Stimulated activated CD8-positive, alpha-beta memory T cell treated with anti-CD3 and anti-CD28 coated beads, Interleukin-12 subunit alpha, Interleukin-12 subunit beta, amount 100 ng/mL, for 24 hours (primary cell): ENCODE results near the gene SMCHD1.
"Not testable (repeated sequence)": the region's sequence is repeated elsewhere in the genome, so short reads cannot be mapped to it uniquely, and the experiment has no call there.

Experiments
- DNase-seq: peaks from one replicate; pipeline ENCODE4 v3.0.0-alpha.2; 2020; ENCODE audit errors: extremely low read depth

SMCHD1 gene

DNA sequence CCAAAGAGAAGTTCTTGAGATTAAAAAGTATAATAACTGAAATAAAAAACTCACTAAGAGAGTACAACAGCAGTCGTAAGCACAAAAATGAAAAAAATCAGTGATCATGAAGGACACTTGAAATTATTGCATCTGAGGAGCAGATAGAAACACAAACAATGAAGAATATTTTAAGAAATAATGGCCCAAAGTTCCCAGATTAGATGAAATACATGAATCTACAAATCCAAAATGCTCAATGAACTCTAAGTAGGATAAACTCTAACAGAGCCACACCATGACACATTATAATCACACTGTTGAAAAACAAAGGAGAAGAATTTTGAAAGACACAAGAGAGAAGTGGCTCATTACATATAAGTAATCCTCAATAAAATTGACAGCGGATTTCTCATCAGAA lies 159.4 kb downstream of the SMCHD1 start:
- no peak for DNase-seq

DNA sequence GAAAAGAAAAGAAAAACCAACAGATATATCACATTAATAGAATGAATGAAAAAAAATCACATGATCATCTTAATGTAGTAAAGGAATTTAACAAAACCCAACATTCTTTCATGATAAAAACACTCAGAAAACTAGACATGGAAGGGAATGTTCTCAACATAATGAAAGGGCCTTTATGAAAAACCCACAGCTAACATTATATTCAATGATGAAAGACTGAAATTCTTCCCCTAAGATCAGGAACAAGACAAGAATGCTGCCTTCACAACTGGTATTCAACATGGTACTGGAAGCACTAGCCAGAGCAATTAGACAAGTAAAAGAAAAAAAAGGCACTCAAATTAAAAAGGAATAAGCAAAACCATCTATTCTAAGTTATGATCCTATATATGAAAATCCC lies 162.8 kb downstream of the SMCHD1 start:
- DNase-seq = no peak

DNA sequence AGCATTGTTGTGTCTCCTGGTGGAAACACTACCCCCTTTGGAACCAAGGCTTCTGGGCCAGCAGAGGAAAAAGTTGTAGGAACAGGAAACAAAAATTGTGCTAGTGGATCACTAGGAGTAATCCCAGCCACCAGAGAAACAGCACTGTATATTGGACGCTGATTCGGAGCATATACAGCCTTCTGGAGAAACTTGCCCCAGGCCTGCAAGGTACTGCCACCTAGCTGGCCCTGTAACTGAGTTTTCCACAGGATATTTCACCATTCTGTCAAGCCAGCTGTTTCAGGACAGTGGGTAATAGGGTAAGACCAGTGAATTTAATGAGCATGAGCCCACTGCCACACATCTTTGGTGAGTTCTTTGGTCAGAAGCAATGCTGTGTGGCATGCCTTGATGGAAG lies 166.2 kb downstream of the SMCHD1 start:
- no peak for DNase-seq

DNA sequence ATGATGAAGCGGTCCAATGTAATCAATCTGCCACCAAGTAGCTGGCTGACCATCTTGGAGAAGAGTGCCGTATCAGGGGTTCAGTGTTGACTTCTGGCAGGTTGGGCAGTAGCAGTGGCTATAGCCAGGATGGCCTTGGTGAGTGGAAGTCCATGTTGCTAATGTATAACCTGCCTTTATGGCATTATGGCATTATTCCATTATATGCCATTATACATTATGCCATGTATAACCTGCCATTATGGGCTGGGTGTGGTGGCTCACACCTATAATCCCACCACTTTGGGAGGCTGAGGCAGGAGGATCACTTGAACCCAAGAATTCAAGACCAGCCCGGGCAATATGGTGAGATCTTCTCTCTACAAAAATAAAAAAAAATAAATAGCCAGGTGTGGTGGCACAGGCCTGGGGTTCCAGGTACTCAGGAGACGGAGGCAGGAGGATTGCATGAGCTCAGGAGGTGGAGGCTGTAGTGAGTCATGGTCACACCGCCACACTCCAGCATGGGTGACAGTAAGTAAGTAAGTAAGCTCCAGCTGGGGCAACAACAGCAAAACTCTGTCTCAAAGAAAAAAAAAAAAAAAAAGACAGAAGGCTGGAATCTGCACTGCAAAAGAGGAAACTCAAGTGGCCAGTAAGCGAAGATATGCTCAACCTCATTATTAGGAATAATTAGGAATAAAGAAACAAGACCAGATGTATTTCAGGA lies 166.8 kb downstream of the SMCHD1 start:
- no peak for DNase-seq

DNA sequence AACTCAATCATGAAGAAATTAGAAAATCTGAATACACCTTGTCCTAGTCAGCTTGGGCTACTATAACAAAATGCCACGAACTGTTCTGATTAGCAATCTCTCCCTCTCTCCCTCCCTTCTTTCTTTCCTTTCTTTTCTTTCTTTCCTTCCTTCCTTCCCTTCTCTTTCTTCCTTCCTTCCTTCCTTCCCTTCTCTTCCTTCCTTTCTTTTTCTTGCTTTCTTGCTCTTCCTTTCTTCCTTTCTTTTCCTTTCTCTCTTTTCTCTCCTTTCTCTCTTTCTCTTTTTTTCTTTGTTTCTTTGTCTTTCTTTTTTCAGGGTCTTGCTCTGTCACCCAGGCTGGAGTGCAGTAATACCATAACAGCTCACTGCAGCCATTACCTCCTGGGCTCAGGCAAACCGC lies 167.7 kb downstream of the SMCHD1 start:
- no peak for DNase-seq

DNA sequence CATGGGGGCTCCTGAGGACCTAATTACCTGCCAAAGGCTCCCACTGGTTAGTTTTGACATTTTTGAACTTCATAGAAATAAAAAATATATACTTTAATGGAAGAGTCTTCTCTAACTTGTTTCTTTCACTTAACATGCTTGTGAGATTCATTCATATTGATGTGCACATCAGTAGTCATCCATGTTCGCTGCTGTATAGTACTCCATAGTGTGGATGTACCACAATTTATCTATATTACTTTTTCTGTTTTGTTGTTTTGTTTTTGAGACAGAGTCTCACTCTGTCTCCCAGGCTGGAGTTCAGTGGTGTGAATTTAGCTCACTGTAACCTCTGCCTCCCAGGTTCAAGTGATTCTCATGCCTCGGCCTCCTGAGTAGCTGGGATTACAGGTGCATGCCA lies 168.4 kb downstream of the SMCHD1 start:
- DNase-seq = no peak

DNA sequence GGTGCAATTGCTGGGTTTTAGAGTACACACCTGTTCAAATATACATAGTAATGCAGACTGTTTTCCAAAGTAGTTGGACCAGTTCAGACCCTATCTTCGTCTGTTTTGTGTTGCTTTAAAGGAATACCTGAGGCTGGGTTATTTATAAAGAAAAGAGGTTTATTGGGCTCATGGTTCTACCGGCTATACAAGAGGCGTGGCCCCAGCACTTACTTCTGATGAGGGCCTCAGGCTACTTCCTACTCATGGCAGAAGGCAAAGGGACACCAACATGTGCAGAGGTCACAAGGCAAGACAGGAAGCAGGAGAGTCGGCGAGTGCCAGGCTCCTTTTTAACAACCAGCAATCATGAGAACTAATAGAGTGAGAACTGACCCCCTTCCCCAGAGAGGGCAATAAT lies 169.3 kb downstream of the SMCHD1 start:
- no peak for DNase-seq

DNA sequence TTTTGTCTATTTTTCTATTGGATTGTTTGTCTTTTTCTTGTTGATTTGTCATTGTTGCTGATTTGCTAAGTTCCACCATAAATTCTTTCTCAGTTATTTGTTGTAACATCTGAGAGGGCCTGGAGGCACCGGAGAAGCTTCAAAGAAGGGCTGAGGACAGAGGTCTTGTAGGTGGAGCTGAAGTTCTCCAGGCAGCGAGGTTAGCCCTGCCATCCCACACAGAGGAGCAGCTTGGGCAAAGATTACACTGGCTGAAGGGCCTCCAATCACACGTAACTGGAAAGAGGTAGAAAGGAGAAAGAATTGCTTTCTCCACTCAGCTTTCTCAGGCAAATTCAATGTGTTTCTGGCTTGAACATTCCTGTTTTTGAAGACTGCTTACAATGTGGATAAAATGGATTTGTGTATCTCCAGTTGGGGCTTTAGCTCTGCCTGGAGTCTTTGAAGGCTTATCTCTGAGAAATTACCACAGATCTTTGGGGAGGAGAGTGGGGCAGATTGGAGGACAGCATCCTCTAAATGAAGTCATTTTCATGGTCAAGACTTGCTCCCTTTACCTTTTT lies 170.2 kb downstream of the SMCHD1 start:
- DNase-seq = no peak

DNA sequence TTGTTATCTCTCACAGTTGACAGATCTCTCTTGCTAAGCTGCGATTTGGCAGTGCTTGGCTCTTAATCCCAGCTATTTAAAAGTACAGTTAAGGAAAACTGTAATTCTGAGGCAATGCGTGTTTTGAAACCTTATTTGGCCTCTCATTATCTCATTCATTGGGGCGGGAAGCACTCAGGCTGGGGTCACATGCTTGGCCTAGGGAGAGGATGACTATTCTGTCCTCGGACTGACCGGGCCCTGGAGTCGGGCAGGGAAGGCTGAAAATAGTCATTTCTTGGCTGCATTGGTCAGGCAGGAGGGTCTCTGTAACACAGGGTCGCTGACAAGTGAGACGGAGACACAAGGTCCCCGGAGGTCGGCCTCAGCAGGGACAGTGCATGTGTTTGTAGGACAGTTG lies 171.1 kb downstream of the SMCHD1 start:
- no peak for DNase-seq

DNA sequence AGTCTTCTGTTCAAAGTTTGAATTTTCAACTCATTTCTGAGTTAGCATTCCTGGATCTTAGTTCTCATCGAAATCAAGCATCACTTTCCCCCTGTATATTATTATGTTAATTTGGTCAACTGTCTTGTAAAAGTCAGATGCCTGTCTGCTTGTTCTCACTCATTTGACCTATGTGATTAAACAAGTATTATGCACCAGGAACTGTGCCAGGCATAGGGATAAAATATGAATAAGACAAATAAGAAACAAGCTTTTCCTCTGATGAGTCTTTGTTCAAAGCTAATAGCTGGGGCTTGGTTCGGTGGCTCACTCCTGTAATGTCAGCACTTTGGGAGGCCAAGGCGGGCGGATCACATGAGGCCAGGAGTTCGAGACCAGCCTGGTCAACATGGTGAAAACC lies 171.5 kb downstream of the SMCHD1 start:
- DNase-seq = no peak

DNA sequence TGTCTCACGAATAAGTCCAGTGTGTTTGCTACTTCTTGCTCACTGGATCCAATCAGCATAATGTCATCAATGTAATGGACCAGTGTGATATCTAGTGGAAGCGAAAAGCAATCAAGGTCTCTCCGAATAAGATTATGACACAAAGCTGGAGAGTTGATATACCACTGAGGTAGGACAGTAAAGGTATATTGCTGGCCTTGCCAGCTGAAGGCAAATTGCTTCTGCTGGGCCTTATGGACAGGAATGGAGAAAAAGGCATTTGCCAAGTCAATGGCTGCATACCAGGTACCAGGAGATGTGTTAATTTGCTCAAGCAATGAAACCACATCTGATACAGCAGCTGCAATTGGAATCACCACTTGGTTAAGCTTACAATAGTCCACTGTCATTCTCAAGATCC lies 180.6 kb downstream of the SMCHD1 start:
- not testable (repeated sequence) for DNase-seq

DNA sequence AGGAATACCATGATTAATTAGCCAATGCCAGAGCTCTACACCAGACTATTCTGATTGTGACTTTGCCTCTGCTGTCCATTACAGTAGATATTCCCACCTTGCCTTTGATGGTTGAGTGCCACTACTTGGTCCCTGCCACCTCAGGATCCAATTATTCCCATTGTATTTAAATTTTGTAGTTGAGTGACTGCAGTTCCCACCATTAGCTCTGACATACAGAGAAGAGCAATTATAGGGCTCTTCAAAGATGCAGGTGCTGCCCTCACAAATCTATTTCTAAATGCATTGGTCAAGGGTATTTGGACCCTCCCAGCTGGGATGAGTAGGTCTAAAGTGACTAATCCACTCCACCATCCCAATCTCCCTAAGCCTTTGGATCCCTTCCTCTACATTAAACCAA lies 181.8 kb downstream of the SMCHD1 start:
- DNase-seq = not testable (repeated sequence)

DNA sequence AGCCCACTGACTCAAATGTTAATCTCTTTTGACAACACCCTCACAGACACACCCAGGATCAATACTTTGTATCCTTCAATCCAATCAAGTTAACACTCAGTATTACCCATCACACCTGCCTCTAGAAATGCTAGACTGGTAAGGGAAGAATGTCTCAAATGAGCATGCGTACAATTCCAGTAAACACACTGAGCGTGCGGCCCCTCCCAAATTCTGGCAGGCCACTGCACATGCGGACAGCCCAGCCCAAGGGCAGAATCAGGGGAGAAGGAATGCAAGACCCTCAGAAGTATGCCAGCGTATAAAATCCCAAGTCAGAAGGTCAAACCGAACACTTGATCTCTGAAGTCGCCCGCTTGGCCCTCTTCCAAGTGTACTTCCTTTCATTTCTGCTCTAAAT lies 183.7 kb downstream of the SMCHD1 start:
- no peak for DNase-seq

DNA sequence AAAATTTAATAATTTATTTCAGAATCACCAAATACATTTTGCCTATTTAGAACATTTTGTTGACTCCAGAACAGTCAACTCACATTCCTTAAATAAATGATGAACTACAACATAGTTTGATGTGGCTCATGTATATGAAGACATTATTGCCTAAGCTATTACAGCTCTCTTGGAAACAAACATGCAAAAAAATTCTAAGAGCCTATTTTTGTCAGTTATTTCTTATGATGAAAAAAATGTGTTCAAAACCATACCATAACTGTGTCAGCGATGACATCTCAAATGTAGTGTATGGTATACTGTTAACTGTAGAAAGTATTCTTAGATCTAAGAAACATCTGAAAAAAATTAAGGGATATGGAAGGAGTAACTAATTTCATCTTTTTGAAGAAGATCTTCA lies 185.0 kb downstream of the SMCHD1 start:
- no peak for DNase-seq

DNA sequence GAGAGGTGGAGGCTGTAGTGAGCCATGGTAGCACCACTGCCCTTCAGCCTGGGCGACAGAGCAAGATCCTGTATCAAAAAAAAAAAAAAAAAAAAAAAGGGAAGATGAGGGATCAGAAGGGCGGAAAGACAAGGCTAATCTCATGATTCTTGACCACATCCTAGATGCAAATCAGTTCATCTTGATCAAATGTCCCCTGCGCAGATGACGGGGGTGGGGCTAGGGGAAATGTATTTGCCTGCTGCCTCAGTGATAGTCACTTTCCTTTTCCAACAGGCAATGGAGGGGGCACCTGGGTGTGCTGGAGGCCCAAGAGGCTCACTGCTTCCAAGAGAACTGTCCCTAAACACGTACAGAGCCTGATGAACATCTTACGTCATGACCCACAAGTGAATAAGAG lies 187.6 kb downstream of the SMCHD1 start:
- DNase-seq = no peak

DNA sequence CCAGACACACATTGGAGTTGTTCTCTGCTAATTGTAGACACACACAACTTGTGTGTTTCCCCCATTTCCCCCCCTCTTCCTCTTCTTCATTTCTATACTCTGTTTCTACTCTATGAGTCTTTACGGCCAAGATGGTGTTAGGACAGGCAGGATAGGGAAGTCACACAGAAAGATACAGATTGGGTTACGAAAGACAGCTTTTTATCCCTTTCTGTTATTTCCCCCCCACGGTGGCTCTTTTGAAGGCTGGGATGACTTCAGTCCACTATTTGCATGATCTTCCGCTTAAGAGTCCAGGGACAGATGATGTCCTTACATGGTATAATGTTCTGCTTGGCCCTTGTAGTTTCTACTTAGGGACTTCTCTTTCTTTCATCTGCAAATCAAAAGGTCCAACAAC lies 189.6 kb downstream of the SMCHD1 start:
- no peak for DNase-seq

DNA sequence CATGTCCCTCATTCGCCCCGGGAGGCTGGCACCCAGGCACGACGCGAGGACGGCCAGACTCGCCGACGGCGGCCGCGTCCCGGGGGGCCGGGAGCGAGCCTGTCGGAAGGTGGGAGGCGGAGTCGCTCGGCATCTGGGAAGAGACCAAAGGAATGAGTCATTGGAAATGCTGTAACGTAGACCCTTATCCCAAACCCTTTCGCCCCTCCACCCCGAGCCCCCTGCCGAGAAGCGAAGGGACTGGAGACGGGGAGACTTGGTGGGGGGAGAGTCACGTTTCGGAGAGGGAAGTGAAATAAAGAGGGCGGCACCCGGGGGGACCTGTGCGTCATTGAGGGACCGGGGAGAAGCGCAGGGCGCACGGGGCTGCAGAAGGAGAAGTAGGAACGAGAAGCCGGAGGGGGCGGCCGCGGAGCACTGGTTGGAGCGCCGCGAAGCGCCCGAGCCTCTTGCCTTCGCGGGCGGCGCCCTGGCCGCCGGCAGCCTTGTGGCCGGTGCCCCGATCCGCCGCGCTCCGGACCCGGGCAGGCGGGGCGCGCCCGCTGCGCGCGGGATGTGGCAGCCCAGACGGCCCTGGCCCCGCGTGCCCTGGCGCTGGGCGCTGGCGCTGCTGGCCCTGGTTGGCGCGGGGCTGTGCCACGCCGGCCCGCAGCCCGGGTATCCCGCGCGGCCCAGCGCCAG lies 191.2 kb downstream of the SMCHD1 start, which contains the start of gene EMILIN2:
Gene EMILIN2, plus strand, starts transcription at position 371 of the 681 bp plus-strand sequence. Its CDS starts 183 bp downstream, at position 554.
- DNase-seq = no peak

DNA sequence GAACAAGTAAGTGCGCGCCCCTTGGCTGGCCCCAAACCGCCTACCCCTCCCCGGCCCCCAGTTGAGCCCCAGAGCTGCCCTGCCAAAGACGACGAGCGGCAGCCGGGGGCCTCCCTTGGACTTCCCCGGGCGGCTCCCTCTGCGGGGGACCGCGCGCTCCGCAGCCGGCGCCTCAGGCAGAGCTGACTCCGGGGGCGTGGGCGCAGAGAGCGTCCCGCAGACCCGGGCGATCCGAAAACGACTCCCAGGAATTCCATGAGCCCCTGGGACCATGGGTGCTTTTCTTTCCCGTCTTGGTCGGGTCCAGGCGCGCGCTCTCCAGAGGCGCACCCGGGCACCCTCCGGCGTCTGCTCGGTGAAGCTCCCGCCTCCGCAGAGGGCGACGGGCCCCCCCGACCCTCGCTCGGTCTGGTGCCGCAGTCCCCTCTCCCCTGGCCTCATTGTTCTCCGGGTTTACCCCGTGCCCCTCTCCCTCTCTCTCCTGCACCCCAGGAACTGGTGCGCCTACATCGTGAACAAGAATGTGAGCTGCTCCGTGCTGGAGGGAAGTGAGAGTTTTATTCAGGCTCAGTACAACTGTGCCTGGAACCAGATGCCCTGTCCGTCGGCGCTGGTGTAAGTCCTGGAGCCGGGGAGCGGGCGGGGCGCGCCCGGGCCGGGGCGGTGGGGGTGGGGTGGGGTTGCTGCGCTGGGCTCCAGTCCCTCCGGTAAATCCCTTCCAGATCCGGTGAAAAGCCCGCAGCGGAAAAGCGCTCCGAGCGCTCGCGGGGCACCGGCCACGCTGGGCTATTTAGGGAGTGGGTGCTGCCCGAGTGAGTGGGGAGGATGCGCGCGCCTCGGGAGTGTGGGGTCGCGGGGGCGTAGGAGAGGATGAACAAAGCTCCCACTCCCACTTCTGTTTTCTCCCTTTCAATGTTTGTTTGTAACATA lies 192.1 kb downstream of the SMCHD1 start:
- no peak for DNase-seq

DNA sequence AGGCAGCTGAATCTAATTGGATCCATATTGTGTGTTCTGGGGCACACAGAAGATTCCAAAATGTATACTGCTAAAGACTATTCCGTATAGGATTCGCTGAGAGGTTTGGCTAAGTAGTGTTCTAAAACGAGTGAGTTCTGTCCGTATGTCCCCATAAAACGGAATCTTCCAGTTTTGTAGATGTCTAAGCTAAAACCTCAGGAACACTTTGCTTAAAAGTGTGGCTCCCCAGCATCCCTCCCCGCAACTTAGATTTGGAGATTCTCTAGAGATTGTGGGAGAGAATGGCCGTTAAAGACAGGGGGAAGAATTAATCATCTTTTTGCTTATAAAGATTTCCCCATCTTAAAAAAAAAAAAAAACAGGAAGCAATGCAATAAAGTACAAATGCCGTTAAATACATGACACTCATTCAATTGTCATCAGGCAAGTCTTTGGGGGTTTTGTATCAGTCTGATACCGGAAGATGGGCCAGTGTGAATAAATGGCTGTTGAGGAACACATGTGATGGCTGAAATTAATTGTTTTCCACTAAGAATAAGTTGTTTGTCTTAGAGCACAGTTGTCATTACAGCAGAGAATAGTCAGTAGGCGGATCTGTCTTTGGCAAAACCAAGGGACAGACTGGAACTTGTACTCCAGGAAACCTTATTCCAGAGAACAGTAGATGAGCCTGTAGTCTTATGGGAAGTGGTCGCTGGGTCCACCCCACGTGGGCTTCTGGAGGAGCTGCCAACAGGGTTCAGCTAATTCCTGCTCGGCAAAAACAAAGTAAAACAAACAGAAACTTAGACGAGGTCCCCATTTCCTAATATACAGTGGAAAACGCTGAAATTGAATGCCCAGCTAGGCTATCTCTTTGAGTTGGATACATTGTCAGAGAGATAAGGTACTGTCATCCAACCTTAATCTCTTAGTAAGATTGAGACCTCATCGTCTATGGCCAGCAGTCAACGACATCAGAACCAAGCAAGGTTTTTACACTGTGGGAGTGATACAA lies 193.0 kb downstream of the SMCHD1 start:
- DNase-seq = no peak

DNA sequence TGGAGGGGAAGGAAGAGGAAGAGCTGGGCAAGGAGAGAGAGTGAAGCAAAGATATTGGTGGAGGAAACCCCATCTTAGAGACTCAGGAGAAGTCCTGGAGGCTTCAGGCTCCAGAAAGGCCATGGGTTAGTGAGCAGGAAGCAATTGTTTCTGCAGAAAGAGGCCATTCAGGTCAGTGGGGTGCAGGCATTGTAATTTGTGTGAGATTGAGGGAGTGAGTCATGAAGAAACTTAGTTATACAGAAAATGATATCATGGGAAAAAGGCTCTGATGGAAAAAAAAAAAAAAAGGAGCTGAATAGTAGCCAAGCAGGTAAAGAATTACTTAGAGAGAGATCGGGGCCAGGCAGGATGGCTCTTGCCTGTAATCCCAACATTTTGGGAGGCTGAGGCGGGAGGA lies 195.3 kb downstream of the SMCHD1 start:
- DNase-seq = no peak

DNA sequence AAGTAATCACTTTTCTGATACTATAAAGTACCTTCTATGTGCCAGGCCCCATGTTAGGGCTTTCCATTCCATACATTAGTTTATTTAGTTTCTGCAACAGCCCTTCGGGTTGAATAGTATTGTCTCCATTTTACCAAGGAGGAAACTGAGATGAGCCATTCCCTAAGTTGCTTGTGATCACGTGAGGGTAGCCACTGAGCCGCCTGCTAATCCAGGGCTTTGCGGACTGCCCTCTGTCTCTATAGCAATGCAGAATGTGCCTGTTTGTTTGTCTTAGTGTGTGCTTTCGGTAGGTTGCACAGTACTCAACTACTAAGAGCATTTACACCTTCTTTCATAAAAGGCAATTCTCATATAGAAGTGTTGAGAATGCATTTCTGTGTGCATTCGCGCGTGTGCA lies 196.2 kb downstream of the SMCHD1 start:
- no peak for DNase-seq
